IMR-90 (cell line): ENCODE measurements around the gene RPL35. TPM values are rescaled to one million over a fixed set of nuclear protein-coding genes. Genes with fewer than 3 reads are reported as not detected.

ENCODE experiments used
- ATAC-seq: fragments of 200-7000 bp; cut with Tn5 transposase; 2 replicates; pipeline ENCODE4 v1.9.1; 2020; ENCODE audit warnings: low read depth, mild to moderate bottlenecking, moderate library complexity
- BruUV-seq: library from RNA; stranded (reverse); fragments of 400-500 nt; replicated peaks from 2 replicates; lab custom pipeline; 2021; lab: Mats Ljungman, UMichigan
- CTCF ChIA-PET: fragments of 300-600 bp; formaldehyde crosslinking; extraction: SDS; loops from one replicate; lab custom pipeline; 2021; ENCODE audit warnings: antibody characterized with exemption; lab: Yijun Ruan, JAX
- POLR2A ChIA-PET: fragments of 300-600 bp; sonication (Branson Sonifier 250); formaldehyde crosslinking; loops from one replicate; lab custom pipeline; 2022; ENCODE audit warnings: antibody characterized with exemption; ENCODE audit not compliant: unreplicated experiment; lab: Charles Lee
- DNase-seq: peaks from one replicate; pipeline ENCODE4 v3.0.0; 2013
- H2AFZ ChIP-seq: replicated peaks from 2 replicates; pipeline ENCODE3; 2013; ENCODE audit warnings: low read length, mild to moderate bottlenecking; ENCODE audit not compliant: poor library complexity
- H2AK5ac ChIP-seq: 2 replicates; pipeline ENCODE4 v1.6.1; 2013; ENCODE audit warnings: low read depth, low read length, inconsistent platforms
- H2AK9ac ChIP-seq: replicated peaks from 2 replicates; pipeline ENCODE3; 2013; ENCODE audit warnings: mild to moderate bottlenecking, low read depth, low read length, moderate library complexity; ENCODE audit not compliant: poor library complexity
- H2BK120ac ChIP-seq: 2 replicates; pipeline ENCODE4 v1.6.1; 2013; ENCODE audit warnings: low read depth, low read length, inconsistent platforms
- H2BK15ac ChIP-seq: 3 replicates; pipeline ENCODE4 v1.6.1; 2013; ENCODE audit warnings: low read depth, low read length, inconsistent platforms
- H2BK20ac ChIP-seq: 2 replicates; pipeline ENCODE4 v1.6.1; 2013; ENCODE audit warnings: low read depth, mild to moderate bottlenecking, inconsistent platforms, low read length, moderate library complexity
- H2BK5ac ChIP-seq: 2 replicates; pipeline ENCODE4 v1.6.1; 2013; ENCODE audit warnings: mild to moderate bottlenecking, low read depth, low read length, inconsistent platforms; ENCODE audit not compliant: poor library complexity, severe bottlenecking
- H3K14ac ChIP-seq: replicated peaks from 2 replicates; pipeline ENCODE4 v1.6.1; 2013; ENCODE audit warnings: low read depth, low read length, inconsistent platforms
- H3K18ac ChIP-seq: 2 replicates; pipeline ENCODE4 v1.6.1; 2013; ENCODE audit warnings: low read depth, low read length, control low read depth
- H3K23ac ChIP-seq: 2 replicates; pipeline ENCODE4 v1.6.1; 2013; ENCODE audit warnings: low read depth, low read length, inconsistent platforms
- H3K27ac ChIP-seq: 2 replicates; pipeline ENCODE4 v1.5.1; 2013; ENCODE audit warnings: mild to moderate bottlenecking, control low read depth, low read length; ENCODE audit not compliant: insufficient read depth
- H3K27me3 ChIP-seq: 2 replicates; pipeline ENCODE4 v1.6.1; 2013; ENCODE audit warnings: low read length; ENCODE audit not compliant: control insufficient read depth, insufficient read depth
- H3K36me3 ChIP-seq: 2 replicates; pipeline ENCODE4 v1.6.1; 2013; ENCODE audit warnings: low read length, mixed read lengths; ENCODE audit not compliant: control insufficient read depth, insufficient read depth
- H3K4ac ChIP-seq: 2 replicates; pipeline ENCODE4 v1.6.1; 2013; ENCODE audit warnings: low read depth, low read length, inconsistent platforms
- H3K4me1 ChIP-seq: 2 replicates; pipeline ENCODE4 v1.6.1; 2013; ENCODE audit warnings: low read length, mixed read lengths; ENCODE audit not compliant: control insufficient read depth, insufficient read depth
- H3K4me2 ChIP-seq: 2 replicates; pipeline ENCODE4 v1.6.1; 2013; ENCODE audit warnings: low read depth, mild to moderate bottlenecking, control low read depth, low read length, moderate library complexity
- H3K4me3 ChIP-seq: 2 replicates; pipeline ENCODE4 v1.5.1; 2013; ENCODE audit warnings: low read depth, mild to moderate bottlenecking, control low read depth, low read length, moderate library complexity; ENCODE audit not compliant: insufficient read depth
- H3K56ac ChIP-seq: 2 replicates; pipeline ENCODE4 v1.6.1; 2013; ENCODE audit warnings: low read length, inconsistent platforms; ENCODE audit not compliant: insufficient read depth; ENCODE audit errors: extremely low read depth
- H3K79me1 ChIP-seq, 2 experiments: 2 replicates each; pipeline ENCODE4 v1.6.1; 2013; ENCODE audit warnings: low read length in 2 of 2, inconsistent platforms in 1 of 2, low read depth in 1 of 2
- H3K9ac ChIP-seq: 2 replicates; pipeline ENCODE4 v1.6.1; 2013; ENCODE audit warnings: low read depth, low read length, control low read depth
- H3K9me1 ChIP-seq: 2 replicates; pipeline ENCODE4 v1.6.1; 2013; ENCODE audit warnings: low read length, inconsistent platforms; ENCODE audit not compliant: insufficient read depth
- H3K9me3 ChIP-seq: 2 replicates; pipeline ENCODE4 v1.6.1; 2013; ENCODE audit warnings: low read length; ENCODE audit not compliant: control insufficient read depth, insufficient read depth
- H4K20me1 ChIP-seq: 2 replicates; pipeline ENCODE4 v1.6.1; 2013; ENCODE audit warnings: low read length, inconsistent platforms; ENCODE audit not compliant: insufficient read depth
- H4K5ac ChIP-seq: 2 replicates; pipeline ENCODE4 v1.6.1; 2013; ENCODE audit warnings: mild to moderate bottlenecking, low read depth, low read length, control low read depth
- H4K8ac ChIP-seq, 2 experiments: 2 replicates each; pipeline ENCODE4 v1.6.1; 2013; ENCODE audit warnings: low read depth in 2 of 2, low read length in 2 of 2, control low read depth in 1 of 2, inconsistent platforms in 1 of 2
- H4K91ac ChIP-seq: 2 replicates; pipeline ENCODE4 v1.6.1; 2013; ENCODE audit warnings: low read depth, low read length, inconsistent platforms; ENCODE audit not compliant: insufficient read depth
- BHLHE40 ChIP-seq: fragments of 150-350 bp; IDR thresholded peaks from 2 replicates; pipeline ENCODE4 v1.6.1; 2016; ENCODE audit warnings: mild to moderate bottlenecking, low read depth, low read length
- CEBPB ChIP-seq: IDR thresholded peaks from 2 replicates; pipeline ENCODE4 v1.6.1; 2012; ENCODE audit warnings: low read depth, low read length, improper control_type of control experiment
- CHD1 ChIP-seq: IDR thresholded peaks from 2 replicates; pipeline ENCODE4 v1.6.1; 2012; ENCODE audit warnings: low read depth, low read length, improper control_type of control experiment
- FOS ChIP-seq: fragments of 150-350 bp; IDR thresholded peaks from 2 replicates; pipeline ENCODE4 v1.6.1; 2016; ENCODE audit warnings: low read depth, low read length
- MAFK ChIP-seq: IDR thresholded peaks from 2 replicates; pipeline ENCODE4 v1.6.1; 2012; ENCODE audit warnings: low read depth, low read length, improper control_type of control experiment
- MAZ ChIP-seq: IDR thresholded peaks from 2 replicates; pipeline ENCODE4 v1.6.1; 2012; ENCODE audit warnings: low read depth, mild to moderate bottlenecking, low read length, improper control_type of control experiment, moderate library complexity, borderline replicate concordance
- MXI1 ChIP-seq: IDR thresholded peaks from 2 replicates; pipeline ENCODE4 v1.6.1; 2012; ENCODE audit warnings: low read depth, mild to moderate bottlenecking, low read length, moderate library complexity, borderline replicate concordance
- NFE2L2 ChIP-seq: fragments of 150-350 bp; IDR thresholded peaks from 2 replicates; pipeline ENCODE4 v1.6.1; 2016; ENCODE audit warnings: low read depth, mild to moderate bottlenecking, low read length
- POLR2A ChIP-seq: IDR thresholded peaks from 2 replicates; pipeline ENCODE4 v1.6.1; 2012; ENCODE audit warnings: mild to moderate bottlenecking, low read depth, low read length
- RAD21 ChIP-seq: IDR thresholded peaks from 2 replicates; pipeline ENCODE4 v1.6.1; 2012; ENCODE audit warnings: low read length, improper control_type of control experiment
- RCOR1 ChIP-seq: IDR thresholded peaks from 2 replicates; pipeline ENCODE4 v1.6.1; 2012; ENCODE audit warnings: mild to moderate bottlenecking, low read length, improper control_type of control experiment; ENCODE audit not compliant: insufficient replicate concordance
- RFX5 ChIP-seq: IDR thresholded peaks from 2 replicates; pipeline ENCODE4 v1.8.0; 2012; ENCODE audit warnings: low read depth, mild to moderate bottlenecking, low read length, moderate library complexity
- SMC3 ChIP-seq: fragments of 150-350 bp; IDR thresholded peaks from 2 replicates; pipeline ENCODE4 v1.6.1; 2016; ENCODE audit warnings: low read depth, mild to moderate bottlenecking, antibody characterized with exemption, low read length, moderate library complexity
- WGBS, 2 experiments: methylation state at CpG; one replicate each; pipeline versions ENCODE4 v1.1.5 to v1.1.7; 2013; ENCODE audit warnings: missing lambda C conversion rate in 2 of 2; ENCODE audit not compliant: insufficient read length in 1 of 2; ENCODE audit errors: extremely low coverage in 2 of 2; 5-methylcytosine and 5-hydroxymethylcytosine counted together
- dilution Hi-C: fragments of 300-500 bp; cut with HindIII; formaldehyde crosslinking; loops from one replicate; pipeline ENCODE4 v1.14.3; 2018; ENCODE audit warnings: low sequenced_read_pairs; ENCODE audit not compliant: unreplicated experiment
- in situ Hi-C: fragments of 300-500 bp; cut with MboI; formaldehyde crosslinking; loops from 3 replicates; pipeline ENCODE4 v1.14.3; 2019; ENCODE audit warnings: low sequenced_read_pairs, inconsistent platforms, mixed read lengths
- intact Hi-C: fragments of 100-400 bp; cut with micrococcal nuclease; formaldehyde crosslinking; loops from 2 replicates; pipeline ENCODE4 v1.10.0; 2022
- polyA plus RNA-seq, 3 experiments: library from polyadenylated mRNA; depleted of rRNA; stranded (reverse); fragments of >200 nt; gene quantifications; 2 replicates each; pipeline ENCODE4 v1.2.3, GENCODE V29; 2012; ENCODE audit warnings: low replicate concordance in 1 of 3
- total RNA-seq: library from RNA; depleted of rRNA; stranded (reverse); fragments of >200 nt; gene quantifications from 2 replicates; pipeline ENCODE4 v1.2.3, GENCODE V29; 2012
- TF ChIP-seq, protein P1 (sequence below): fragments of 150-350 bp; IDR thresholded peaks from 2 replicates; pipeline ENCODE4 v1.6.1; 2017; ENCODE audit warnings: mild to moderate bottlenecking, antibody characterized with exemption, low read length, low read depth
- TF ChIP-seq, protein P2 (sequence below): fragments of 150-350 bp; IDR thresholded peaks from 2 replicates; pipeline ENCODE4 v1.6.1; 2016; ENCODE audit warnings: low read depth, mild to moderate bottlenecking, low read length, moderate library complexity, borderline replicate concordance
- TF ChIP-seq, protein P3 (sequence below): conservative IDR thresholded peaks from 2 replicates; pipeline ENCODE4 v1.5.1; 2012; ENCODE audit warnings: mild to moderate bottlenecking, low read depth, low read length, improper control_type of control experiment

RPL35 gene
- total and polyA plus RNA-seq, 2 of the 4 experiments (the other 2 are of a cell fraction), result 881 to 1,650 TPM

GRCh38 chr9:124875501-124875900 is 13.7 kb upstream of the RPL35 start:
- Histone ChIP-seq H3K4me1 (peaks cover 20% of the 10 kb centered on the region), H2BK20ac (no peak overlapping the region), H3K9ac (no peak overlapping the region), H2AK9ac (no peak overlapping the region), H2AFZ (no peak overlapping the region), H3K4me3 (no peak overlapping the region), H3K9me3 (no peaks in the 10 kb centered on the region), H4K8ac (no peak overlapping the region), H3K4ac (no peak overlapping the region), H3K18ac (no peak overlapping the region), H2BK120ac (no peak overlapping the region), H3K4me2 (no peak overlapping the region), H2BK5ac (no peak overlapping the region), H2AK5ac (no peak overlapping the region), H3K27ac (no peak overlapping the region), H3K27me3 (no peaks in the 10 kb centered on the region), H3K36me3 (peaks cover 64% of the 10 kb centered on the region), H3K79me1 (peaks cover 24 to 59% of the 10 kb centered on the region in 2 experiments), H3K23ac (no peak overlapping the region), H3K56ac (no peak overlapping the region), H2BK15ac (no peak overlapping the region), H4K20me1 (peaks cover 63% of the 10 kb centered on the region), H3K14ac (no peak overlapping the region), H4K5ac (no peak overlapping the region), H4K91ac (no peak overlapping the region), H3K9me1 (peaks cover 15% of the 10 kb centered on the region; the same call in 1 of the 2 replicates)
- no peak for DNase-seq
- dilution Hi-C loops, result no loop called here
- WGBS, 2 experiments, result 60% methylated on average over 1 of the region's 6 CpGs; no CpG with 5 or more reads in 1 of the 2 experiments
- intact Hi-C loops, result no loop called here
- ATAC-seq, result no peak
- no peak for TF ChIP-seq BHLHE40
- no peak for TF ChIP-seq FOS
- TF ChIP-seq, protein P1, sequence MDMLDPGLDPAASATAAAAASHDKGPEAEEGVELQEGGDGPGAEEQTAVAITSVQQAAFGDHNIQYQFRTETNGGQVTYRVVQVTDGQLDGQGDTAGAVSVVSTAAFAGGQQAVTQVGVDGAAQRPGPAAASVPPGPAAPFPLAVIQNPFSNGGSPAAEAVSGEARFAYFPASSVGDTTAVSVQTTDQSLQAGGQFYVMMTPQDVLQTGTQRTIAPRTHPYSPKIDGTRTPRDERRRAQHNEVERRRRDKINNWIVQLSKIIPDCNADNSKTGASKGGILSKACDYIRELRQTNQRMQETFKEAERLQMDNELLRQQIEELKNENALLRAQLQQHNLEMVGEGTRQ, result no peak
- no peak for TF ChIP-seq RCOR1
- TF ChIP-seq CHD1, result no peak
- TF ChIP-seq MAZ, result no peak
- no peak for TF ChIP-seq MXI1
- no peak for TF ChIP-seq SMC3
- no peak for TF ChIP-seq CEBPB
- TF ChIP-seq NFE2L2, result no peak
- no peak for TF ChIP-seq MAFK
- TF ChIP-seq, protein P2, sequence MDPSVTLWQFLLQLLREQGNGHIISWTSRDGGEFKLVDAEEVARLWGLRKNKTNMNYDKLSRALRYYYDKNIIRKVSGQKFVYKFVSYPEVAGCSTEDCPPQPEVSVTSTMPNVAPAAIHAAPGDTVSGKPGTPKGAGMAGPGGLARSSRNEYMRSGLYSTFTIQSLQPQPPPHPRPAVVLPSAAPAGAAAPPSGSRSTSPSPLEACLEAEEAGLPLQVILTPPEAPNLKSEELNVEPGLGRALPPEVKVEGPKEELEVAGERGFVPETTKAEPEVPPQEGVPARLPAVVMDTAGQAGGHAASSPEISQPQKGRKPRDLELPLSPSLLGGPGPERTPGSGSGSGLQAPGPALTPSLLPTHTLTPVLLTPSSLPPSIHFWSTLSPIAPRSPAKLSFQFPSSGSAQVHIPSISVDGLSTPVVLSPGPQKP, result no peak
- TF ChIP-seq RFX5, result no peak
- no peak for TF ChIP-seq POLR2A
- TF ChIP-seq RAD21, result no peak
- TF ChIP-seq, protein P3, sequence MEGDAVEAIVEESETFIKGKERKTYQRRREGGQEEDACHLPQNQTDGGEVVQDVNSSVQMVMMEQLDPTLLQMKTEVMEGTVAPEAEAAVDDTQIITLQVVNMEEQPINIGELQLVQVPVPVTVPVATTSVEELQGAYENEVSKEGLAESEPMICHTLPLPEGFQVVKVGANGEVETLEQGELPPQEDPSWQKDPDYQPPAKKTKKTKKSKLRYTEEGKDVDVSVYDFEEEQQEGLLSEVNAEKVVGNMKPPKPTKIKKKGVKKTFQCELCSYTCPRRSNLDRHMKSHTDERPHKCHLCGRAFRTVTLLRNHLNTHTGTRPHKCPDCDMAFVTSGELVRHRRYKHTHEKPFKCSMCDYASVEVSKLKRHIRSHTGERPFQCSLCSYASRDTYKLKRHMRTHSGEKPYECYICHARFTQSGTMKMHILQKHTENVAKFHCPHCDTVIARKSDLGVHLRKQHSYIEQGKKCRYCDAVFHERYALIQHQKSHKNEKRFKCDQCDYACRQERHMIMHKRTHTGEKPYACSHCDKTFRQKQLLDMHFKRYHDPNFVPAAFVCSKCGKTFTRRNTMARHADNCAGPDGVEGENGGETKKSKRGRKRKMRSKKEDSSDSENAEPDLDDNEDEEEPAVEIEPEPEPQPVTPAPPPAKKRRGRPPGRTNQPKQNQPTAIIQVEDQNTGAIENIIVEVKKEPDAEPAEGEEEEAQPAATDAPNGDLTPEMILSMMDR, result no peak
- no TSS peak for BruUV-seq
- POLR2A ChIA-PET, result no interaction called here
- in situ Hi-C loops, result no loop called here
- CTCF ChIA-PET, result no interaction called here
